Fibroblast of villous mesenchyme (primary cell): ENCODE results near the gene GARNL3. TPM values are rescaled to one million over a fixed set of nuclear protein-coding genes. Genes with fewer than 3 reads are reported as not detected.
A peak's percentile ranks its signal among the peaks of the same experiment; 100 is the strongest.

ENCODE experiments used
- DNase-seq: peaks from one replicate; pipeline ENCODE4 v3.0.0-alpha.2; 2010; ENCODE audit warnings: low read depth
- H3K4me3 ChIP-seq: 2 replicates; pipeline ENCODE4 v1.5.1; 2011; ENCODE audit warnings: low read depth, mild to moderate bottlenecking, low read length
- total RNA-seq: library from RNA; depleted of rRNA; stranded (reverse); fragments of >200 nt; gene quantifications from 2 replicates; pipeline ENCODE4 v1.2.3, GENCODE V29; 2012
- TF ChIP-seq, protein P1 (sequence below): IDR thresholded peaks from 2 replicates; pipeline ENCODE4 v1.5.1; 2012; ENCODE audit warnings: low read depth, mild to moderate bottlenecking, low read length; ENCODE audit not compliant: insufficient read depth

The GARNL3 gene
- total RNA-seq, 1 donor = 0.86 TPM

DNA sequence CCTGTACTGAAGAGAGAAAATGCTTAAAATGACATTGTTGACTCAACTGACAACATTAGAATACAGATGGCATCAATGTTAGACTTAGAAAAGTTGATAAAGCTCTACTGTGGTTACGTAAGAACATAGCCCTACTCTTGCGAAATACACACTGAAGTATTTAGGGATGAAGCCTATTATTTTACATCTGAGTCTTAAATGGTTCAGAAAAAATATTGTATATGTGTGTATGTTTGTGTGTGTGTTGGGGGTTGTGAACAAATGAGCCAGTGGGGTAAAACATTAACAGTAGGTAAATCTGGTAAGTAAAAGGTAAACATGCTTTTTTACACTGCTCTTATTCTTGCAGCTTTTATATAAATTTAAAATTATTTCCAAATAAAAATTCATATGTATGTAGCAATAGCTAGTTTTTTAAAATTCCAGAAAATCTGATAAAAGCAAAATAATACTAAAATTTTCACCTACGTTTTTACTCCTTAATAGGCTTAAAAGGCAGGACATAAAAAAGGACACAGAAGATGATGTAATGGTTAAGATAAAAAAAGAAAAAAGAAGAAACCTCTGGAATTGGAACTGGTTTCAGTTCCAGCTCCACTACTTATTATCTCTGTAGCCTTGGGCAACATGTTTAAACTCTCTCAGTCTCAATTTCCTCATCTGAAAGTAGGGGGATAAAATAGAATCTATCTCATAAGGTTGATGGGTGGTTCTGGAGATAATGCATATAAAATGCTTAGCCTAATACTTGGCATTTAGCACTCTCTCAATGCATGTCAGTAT, 44.3 kb downstream of the GARNL3 start:
- TF ChIP-seq, protein P1, sequence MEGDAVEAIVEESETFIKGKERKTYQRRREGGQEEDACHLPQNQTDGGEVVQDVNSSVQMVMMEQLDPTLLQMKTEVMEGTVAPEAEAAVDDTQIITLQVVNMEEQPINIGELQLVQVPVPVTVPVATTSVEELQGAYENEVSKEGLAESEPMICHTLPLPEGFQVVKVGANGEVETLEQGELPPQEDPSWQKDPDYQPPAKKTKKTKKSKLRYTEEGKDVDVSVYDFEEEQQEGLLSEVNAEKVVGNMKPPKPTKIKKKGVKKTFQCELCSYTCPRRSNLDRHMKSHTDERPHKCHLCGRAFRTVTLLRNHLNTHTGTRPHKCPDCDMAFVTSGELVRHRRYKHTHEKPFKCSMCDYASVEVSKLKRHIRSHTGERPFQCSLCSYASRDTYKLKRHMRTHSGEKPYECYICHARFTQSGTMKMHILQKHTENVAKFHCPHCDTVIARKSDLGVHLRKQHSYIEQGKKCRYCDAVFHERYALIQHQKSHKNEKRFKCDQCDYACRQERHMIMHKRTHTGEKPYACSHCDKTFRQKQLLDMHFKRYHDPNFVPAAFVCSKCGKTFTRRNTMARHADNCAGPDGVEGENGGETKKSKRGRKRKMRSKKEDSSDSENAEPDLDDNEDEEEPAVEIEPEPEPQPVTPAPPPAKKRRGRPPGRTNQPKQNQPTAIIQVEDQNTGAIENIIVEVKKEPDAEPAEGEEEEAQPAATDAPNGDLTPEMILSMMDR = no peak
- DNase-seq = peak; percentile 71

GRCh38 chr9:127309715-127310114, 45.1 kb downstream of the GARNL3 start:
- no peak for DNase-seq
- TF ChIP-seq, protein P1 = no peak

More for the DNA sequence above, 44.3 kb downstream of the GARNL3 start:
- H3K4me3 ChIP-seq = no peak overlapping the region

GRCh38 chr9:127311239-127311741, 46.7 kb downstream of the GARNL3 start:
- DNase-seq = peak; percentile 52
- TF ChIP-seq, protein P1 = peak; percentile 63
- H3K4me3 ChIP-seq = no peak overlapping the region

More at GRCh38 chr9:127309715-127310114, 45.1 kb downstream of the GARNL3 start:
- no peak overlapping the region for H3K4me3 ChIP-seq

GRCh38 chr9:127313042-127313560, 48.5 kb downstream of the GARNL3 start:
- TF ChIP-seq, protein P1 = no peak
- DNase-seq = no peak
- no peak overlapping the region for H3K4me3 ChIP-seq

DNA sequence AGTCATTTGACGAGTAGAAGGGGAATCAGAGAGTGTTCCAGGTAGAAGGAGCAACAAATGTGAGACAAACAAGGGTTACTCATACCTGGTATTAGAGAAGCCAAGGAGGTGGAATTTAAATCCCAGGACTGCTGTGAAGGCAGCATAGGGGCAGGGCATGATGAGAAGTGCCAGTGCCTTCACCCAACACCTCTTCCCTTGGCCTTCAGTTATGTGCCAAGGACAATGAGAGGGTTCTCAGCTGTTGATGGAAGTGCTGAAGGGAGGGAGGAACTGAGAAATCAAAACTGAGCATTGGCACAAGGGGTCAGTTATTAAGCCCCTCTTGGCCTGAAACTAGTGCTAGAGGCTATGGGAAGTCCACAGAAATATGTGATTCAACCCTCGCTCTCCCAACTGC, 50.3 kb downstream of the GARNL3 start:
- TF ChIP-seq, protein P1 = no peak
- DNase-seq = no peak

GRCh38 chr9:127316586-127317323, 52.2 kb downstream of the GARNL3 start:
- no peak overlapping the region for H3K4me3 ChIP-seq
- TF ChIP-seq, protein P1 = no peak
- DNase-seq = no peak

More for the DNA sequence above, 50.3 kb downstream of the GARNL3 start:
- no peak overlapping the region for H3K4me3 ChIP-seq
